Measurements from ENCODE around the gene SASH1. TPM values are rescaled to one million over a fixed set of nuclear protein-coding genes. Genes with fewer than 3 reads are reported as not detected.
A peak's percentile ranks its signal among the peaks of the same experiment; 100 is the strongest.

Gene SASH1
- total and polyA plus RNA-seq, 2 of the 8 experiments (the other 6 are each of a cell fraction or from before 2014, with no cell fraction given), result 6.0 to 20.2 TPM

- CTCF ChIA-PET (ENCODE audit: partially characterized antibody), result interaction anchor here (0.9 to 2.1 kb wide), 6 partner anchors 12 to 265 kb away, joined by 3 to 4 read pairs (median 4); no protein-coding TSS in a partner anchor
- no peak overlapping the region for H2AFZ ChIP-seq (ENCODE audit: low read length)
- no peak overlapping the region for H2BK120ac ChIP-seq (replicated peaks; ENCODE audit: low read depth, low read length)
- DNase-seq (ENCODE audit: low read depth in 1 of 2, low spot score in 2 of 2) (no peak), FAIRE-seq (no peak)
- H4K91ac ChIP-seq (replicated peaks; ENCODE audit: insufficient read length, low read length), result no peak overlapping the region
- no peaks in the 10 kb centered on the region for H4K20me1 ChIP-seq (replicated peaks in 1 of 2; ENCODE audit: control insufficient read depth in 1 of 2, insufficient read depth in 2 of 2, low read length in 2 of 2)
- H3K27ac ChIP-seq (ENCODE audit: low read depth, low read length), result no peak overlapping the region
- no peak overlapping the region for H2AK5ac ChIP-seq (ENCODE audit: low read depth, low read length)
- no peak overlapping the region for H4K8ac ChIP-seq (ENCODE audit: extremely low read depth, insufficient read depth, low read length)
- H3K79me1 ChIP-seq (ENCODE audit: low read depth, low read length), result no peaks in the 10 kb centered on the region; the same call in 1 of the 2 replicates
- H3K23ac ChIP-seq (ENCODE audit: insufficient read length), result no peak overlapping the region
- no peak overlapping the region; the same call in 1 of the 2 replicates for H2BK5ac ChIP-seq (ENCODE audit: low read depth, low read length)
- H3K36me3 ChIP-seq (ENCODE audit: control insufficient read depth in 2 of 4, insufficient read depth in 4 of 4, low read length in 3 of 4), result peaks cover 0 to 3% (median 0%) of the 10 kb centered on the region in 4 experiments; a peak in 3 of 8 replicates
- peaks cover 0 to 5% of the 10 kb centered on the region in 2 experiments; a peak in 1 of 4 replicates for H3K79me2 ChIP-seq (ENCODE audit: control insufficient read depth in 1 of 2, insufficient read depth in 2 of 2, low read length in 2 of 2)
- POLR2A ChIA-PET (ENCODE audit: partially characterized antibody), result no interaction called here
- H3K4ac ChIP-seq (replicated peaks; ENCODE audit: insufficient read length, low read depth, low read length), result no peak overlapping the region
- no peaks in the 10 kb centered on the region for H3K27me3 ChIP-seq (replicated peaks in 1 of 4; ENCODE audit: control insufficient read depth in 3 of 4, extremely low read depth in 1 of 4, insufficient read depth in 3 of 4, low read length in 3 of 4)
- H3K9me3 ChIP-seq (ENCODE audit: insufficient read depth in 2 of 2, low read depth in 1 of 2, low read length in 1 of 2), result no peaks in the 10 kb centered on the region
- H3K9ac ChIP-seq (replicated peaks in 1 of 4; ENCODE audit: extremely low read depth in 1 of 4, low read depth in 3 of 4, low read length in 3 of 4), result no peak overlapping the region
- peaks cover 0 to 19% (median 12%) of the 10 kb centered on the region in 4 experiments; a peak in 6 of 7 replicates for H3K4me1 ChIP-seq (replicated peaks in 1 of 4; ENCODE audit: control insufficient read depth in 3 of 4, insufficient read depth in 4 of 4, low read length in 3 of 4)
- no peak overlapping the region for H2BK15ac ChIP-seq (ENCODE audit: low read length)
- WGBS, 2 experiments (ENCODE audit: extremely low coverage in 1 of 2, insufficient coverage in 1 of 2, insufficient read length in 1 of 2, insufficient replicate concordance in 2 of 2, low coverage in 1 of 2, low lambda C conversion rate in 2 of 2, missing lambda C conversion rate in 1 of 2), result 86% methylated on average over 6 of the region's 6 CpGs; no CpG with 5 or more reads in 1 of the 2 experiments
- peak overlapping the region; percentile 14; the same call in 1 of the 2 replicates for H3K18ac ChIP-seq (ENCODE audit: extremely low read depth, low read length)
- H4K5ac ChIP-seq (ENCODE audit: insufficient read length, low read depth, low read length), result no peak overlapping the region
- no peak overlapping the region for H2BK20ac ChIP-seq (ENCODE audit: low read length)
- no peak overlapping the region for H3K56ac ChIP-seq (replicated peaks; ENCODE audit: insufficient read length, low read depth, low read length)
- H3K4me3 ChIP-seq (ENCODE audit: extremely low read depth in 1 of 4, insufficient read depth in 2 of 4, low read depth in 3 of 4, low read length in 4 of 4), result no peak overlapping the region
- no peak overlapping the region for H2BK12ac ChIP-seq (ENCODE audit: low read depth, low read length)
- TF ChIP-seq PHF8 (conservative IDR thresholded peaks at IDR 0.05; ENCODE audit: low read depth, low read length), result no peak
- TF ChIP-seq RFX5 (IDR thresholded peaks at IDR 0.05; ENCODE audit: borderline replicate concordance, low read depth, low read length), result no peak
- TF ChIP-seq POU5F1 (IDR thresholded peaks at IDR 0.05; ENCODE audit: low read depth, low read length), result no peak
- TF ChIP-seq RBBP5 (IDR thresholded peaks at IDR 0.05; ENCODE audit: borderline replicate concordance, low read depth, low read length), result no peak
- TF ChIP-seq SP1 (IDR thresholded peaks at IDR 0.05; ENCODE audit: low read depth, low read length), result no peak
- H3K14ac ChIP-seq (ENCODE audit: insufficient read length), result no peak overlapping the region
- H3K4me2 ChIP-seq (ENCODE audit: insufficient read depth in 1 of 2, low read depth in 2 of 2, low read length in 2 of 2), result no peak overlapping the region
- H3K23me2 ChIP-seq (ENCODE audit: low read depth, low read length), result 0 out of 2 replicates have a peak, but pooled peaks cover 3% of the 10 kb centered on the region
These were observed 102.5 kb downstream of the SASH1 start for GRCh38 chr6:148445116-148445515.

Measured in H1 (cell line).